WTC11 (cell line): ENCODE measurements around the gene IRX3. TPM values are rescaled to one million over a fixed set of nuclear protein-coding genes. Genes with fewer than 3 reads are reported as not detected.

Experiments
- ATF1 ChIP-seq: sonication (generic); formaldehyde crosslinking; IDR thresholded peaks from 2 replicates; pipeline ENCODE4 v1.8.1; 2023; ENCODE audit warnings: mild to moderate bottlenecking, moderate library complexity, missing genetic modification reagents
- ATF3 ChIP-seq: sonication (generic); formaldehyde crosslinking; conservative IDR thresholded peaks from 2 replicates; pipeline ENCODE4 v1.8.1; 2022; ENCODE audit warnings: mild to moderate bottlenecking, missing genetic modification reagents
- E2F1 ChIP-seq: sonication (generic); formaldehyde crosslinking; IDR thresholded peaks from 2 replicates; pipeline ENCODE4 v1.8.0; 2022; ENCODE audit warnings: mild to moderate bottlenecking, missing genetic modification reagents
- ELF4 ChIP-seq: sonication (generic); formaldehyde crosslinking; IDR thresholded peaks from 2 replicates; pipeline ENCODE4 v1.8.1; 2022; ENCODE audit warnings: low read depth, mild to moderate bottlenecking, moderate library complexity, missing genetic modification reagents
- ERG ChIP-seq: fragments of 250-450 bp; sonication (Bioruptor Pico); IDR thresholded peaks from 2 replicates; pipeline ENCODE4 v1.8.0; 2021; ENCODE audit warnings: mild to moderate bottlenecking
- ESRRA ChIP-seq: sonication (generic); formaldehyde crosslinking; IDR thresholded peaks from 2 replicates; pipeline ENCODE4 v1.8.1; 2022; ENCODE audit warnings: mild to moderate bottlenecking, missing genetic modification reagents, borderline replicate concordance
- FOXJ3 ChIP-seq: sonication (generic); formaldehyde crosslinking; IDR thresholded peaks from 2 replicates; pipeline ENCODE4 v1.9.0; 2021; ENCODE audit warnings: missing genetic modification reagents, mild to moderate bottlenecking, borderline replicate concordance
- FOXP1 ChIP-seq: sonication (generic); formaldehyde crosslinking; IDR thresholded peaks from 2 replicates; pipeline ENCODE4 v1.8.0; 2022; ENCODE audit warnings: missing genetic modification reagents, mild to moderate bottlenecking, moderate library complexity, borderline replicate concordance
- GABPB1 ChIP-seq: sonication (generic); formaldehyde crosslinking; IDR thresholded peaks from 2 replicates; pipeline ENCODE4 v1.8.1; 2023; ENCODE audit warnings: mild to moderate bottlenecking, missing genetic modification reagents
- IRF2 ChIP-seq: sonication (generic); formaldehyde crosslinking; IDR thresholded peaks from 2 replicates; pipeline ENCODE4 v1.8.0; 2022; ENCODE audit warnings: low read depth, missing genetic modification reagents, borderline replicate concordance
- NFE2L1 ChIP-seq: sonication (generic); formaldehyde crosslinking; IDR thresholded peaks from 2 replicates; pipeline ENCODE4 v1.8.1; 2023; ENCODE audit warnings: missing genetic modification reagents
- NFYB ChIP-seq: sonication (generic); formaldehyde crosslinking; conservative IDR thresholded peaks from 2 replicates; pipeline ENCODE4 v1.8.0; 2022; ENCODE audit warnings: low read depth, missing genetic modification reagents
- RELA ChIP-seq: sonication (generic); formaldehyde crosslinking; IDR thresholded peaks from 2 replicates; pipeline ENCODE4 v1.8.1; 2022; ENCODE audit warnings: missing genetic modification reagents, mild to moderate bottlenecking, borderline replicate concordance
- RORB ChIP-seq: fragments of 250-450 bp; sonication (Bioruptor Pico); IDR thresholded peaks from 2 replicates; pipeline ENCODE4 v1.9.0; 2021; ENCODE audit warnings: mild to moderate bottlenecking
- SMAD3 ChIP-seq: sonication (generic); formaldehyde crosslinking; IDR thresholded peaks from 2 replicates; pipeline ENCODE4 v1.8.0; 2022; ENCODE audit warnings: missing genetic modification reagents, mild to moderate bottlenecking, borderline replicate concordance
- SOX15 ChIP-seq: fragments of 250-450 bp; sonication (Bioruptor Pico); IDR thresholded peaks from 2 replicates; pipeline ENCODE4 v1.9.0; 2021; ENCODE audit warnings: mild to moderate bottlenecking
- TCF7 ChIP-seq: sonication (generic); formaldehyde crosslinking; IDR thresholded peaks from 2 replicates; pipeline ENCODE4 v1.8.0; 2022; ENCODE audit warnings: mild to moderate bottlenecking, low read depth, missing genetic modification reagents, moderate library complexity
- TEAD1 ChIP-seq: sonication (generic); formaldehyde crosslinking; IDR thresholded peaks from 2 replicates; pipeline ENCODE4 v1.8.0; 2022; ENCODE audit warnings: mild to moderate bottlenecking, missing genetic modification reagents
- TEAD4 ChIP-seq: sonication (generic); formaldehyde crosslinking; IDR thresholded peaks from 2 replicates; pipeline ENCODE4 v1.8.0; 2022; ENCODE audit warnings: mild to moderate bottlenecking, missing genetic modification reagents
- ZNF121 ChIP-seq: sonication (generic); formaldehyde crosslinking; IDR thresholded peaks from 2 replicates; pipeline ENCODE4 v1.8.0; 2023; ENCODE audit warnings: missing genetic modification reagents
- ZNF396 ChIP-seq: fragments of 250-450 bp; sonication (Bioruptor Pico); IDR thresholded peaks from 2 replicates; pipeline ENCODE4 v1.8.0; 2021; ENCODE audit warnings: mild to moderate bottlenecking, moderate library complexity, borderline replicate concordance
- total RNA-seq: library from RNA; stranded (reverse); gene quantifications from 3 replicates; pipeline ENCODE4 v1.2.3, GENCODE V29; 2021
- TF ChIP-seq, protein P1 (sequence below): sonication (generic); formaldehyde crosslinking; IDR thresholded peaks from 2 replicates; pipeline ENCODE4 v1.8.1; 2023; ENCODE audit warnings: mild to moderate bottlenecking, missing genetic modification reagents
- TF ChIP-seq, protein P2 (sequence below): fragments of 250-450 bp; sonication (Bioruptor Pico); IDR thresholded peaks from 2 replicates; pipeline ENCODE4 v1.9.0; 2021; ENCODE audit warnings: mild to moderate bottlenecking
- TF ChIP-seq, protein P3 (sequence below): sonication (generic); formaldehyde crosslinking; conservative IDR thresholded peaks from 2 replicates; pipeline ENCODE4 v1.8.1; 2023; ENCODE audit warnings: mild to moderate bottlenecking, low read depth, missing genetic modification reagents, moderate library complexity

Gene IRX3
- total RNA-seq, 1 experiment from 2014 or later: 1.1 TPM

- TF ChIP-seq FOXP1 (no peak), ATF3 (CRISPR knock-in tag) (no peak), IRF2 (no peak), TCF7 (CRISPR knock-in tag) (no peak), ERG (CRISPR knock-in tag) (no peak), NFE2L1 (CRISPR knock-in tag) (no peak), FOXJ3 (CRISPR knock-in tag) (no peak), ELF4 (CRISPR knock-in tag) (no peak), TEAD4 (CRISPR knock-in tag) (no peak), ZNF121 (CRISPR knock-in tag) (0 out of 2 replicates have a peak, but pooled peaks have one; percentile 43), ESRRA (CRISPR knock-in tag) (no peak), GABPB1 (no peak), RELA (no peak), E2F1 (CRISPR knock-in tag) (no peak), RORB (CRISPR knock-in tag) (no peak), ATF1 (CRISPR knock-in tag) (no peak), NFYB (CRISPR knock-in tag) (no peak), ZNF396 (CRISPR knock-in tag) (no peak), SOX15 (no peak), SMAD3 (CRISPR knock-in tag) (no peak), TEAD1 (CRISPR knock-in tag) (peak; percentile 83; the same call in 1 of the 2 replicates)
- TF ChIP-seq, protein P1, sequence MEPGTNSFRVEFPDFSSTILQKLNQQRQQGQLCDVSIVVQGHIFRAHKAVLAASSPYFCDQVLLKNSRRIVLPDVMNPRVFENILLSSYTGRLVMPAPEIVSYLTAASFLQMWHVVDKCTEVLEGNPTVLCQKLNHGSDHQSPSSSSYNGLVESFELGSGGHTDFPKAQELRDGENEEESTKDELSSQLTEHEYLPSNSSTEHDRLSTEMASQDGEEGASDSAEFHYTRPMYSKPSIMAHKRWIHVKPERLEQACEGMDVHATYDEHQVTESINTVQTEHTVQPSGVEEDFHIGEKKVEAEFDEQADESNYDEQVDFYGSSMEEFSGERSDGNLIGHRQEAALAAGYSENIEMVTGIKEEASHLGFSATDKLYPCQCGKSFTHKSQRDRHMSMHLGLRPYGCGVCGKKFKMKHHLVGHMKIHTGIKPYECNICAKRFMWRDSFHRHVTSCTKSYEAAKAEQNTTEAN (CRISPR knock-in tag): 0 out of 2 replicates have a peak, but pooled peaks have one; percentile 59
- TF ChIP-seq, protein P2, sequence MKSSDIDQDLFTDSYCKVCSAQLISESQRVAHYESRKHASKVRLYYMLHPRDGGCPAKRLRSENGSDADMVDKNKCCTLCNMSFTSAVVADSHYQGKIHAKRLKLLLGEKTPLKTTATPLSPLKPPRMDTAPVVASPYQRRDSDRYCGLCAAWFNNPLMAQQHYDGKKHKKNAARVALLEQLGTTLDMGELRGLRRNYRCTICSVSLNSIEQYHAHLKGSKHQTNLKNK (CRISPR knock-in tag): no peak
- TF ChIP-seq, protein P3, sequence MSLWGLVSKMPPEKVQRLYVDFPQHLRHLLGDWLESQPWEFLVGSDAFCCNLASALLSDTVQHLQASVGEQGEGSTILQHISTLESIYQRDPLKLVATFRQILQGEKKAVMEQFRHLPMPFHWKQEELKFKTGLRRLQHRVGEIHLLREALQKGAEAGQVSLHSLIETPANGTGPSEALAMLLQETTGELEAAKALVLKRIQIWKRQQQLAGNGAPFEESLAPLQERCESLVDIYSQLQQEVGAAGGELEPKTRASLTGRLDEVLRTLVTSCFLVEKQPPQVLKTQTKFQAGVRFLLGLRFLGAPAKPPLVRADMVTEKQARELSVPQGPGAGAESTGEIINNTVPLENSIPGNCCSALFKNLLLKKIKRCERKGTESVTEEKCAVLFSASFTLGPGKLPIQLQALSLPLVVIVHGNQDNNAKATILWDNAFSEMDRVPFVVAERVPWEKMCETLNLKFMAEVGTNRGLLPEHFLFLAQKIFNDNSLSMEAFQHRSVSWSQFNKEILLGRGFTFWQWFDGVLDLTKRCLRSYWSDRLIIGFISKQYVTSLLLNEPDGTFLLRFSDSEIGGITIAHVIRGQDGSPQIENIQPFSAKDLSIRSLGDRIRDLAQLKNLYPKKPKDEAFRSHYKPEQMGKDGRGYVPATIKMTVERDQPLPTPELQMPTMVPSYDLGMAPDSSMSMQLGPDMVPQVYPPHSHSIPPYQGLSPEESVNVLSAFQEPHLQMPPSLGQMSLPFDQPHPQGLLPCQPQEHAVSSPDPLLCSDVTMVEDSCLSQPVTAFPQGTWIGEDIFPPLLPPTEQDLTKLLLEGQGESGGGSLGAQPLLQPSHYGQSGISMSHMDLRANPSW (CRISPR knock-in tag): no peak
- TF ChIP-seq, all 79 proteins: peak for 8
Measured at GRCh38 chr16:54331241-54332002, 44.8 kb upstream of the IRX3 start (continued).
